Measurements from ENCODE around the gene RAB7A. TPM values are rescaled to one million over a fixed set of nuclear protein-coding genes. Genes with fewer than 3 reads are reported as not detected.
"Not testable (repeated sequence)": the region's sequence is repeated elsewhere in the genome, so short reads cannot be mapped to it uniquely, and the experiment has no call there.

Gene RAB7A
- total RNA-seq, 1 donor from 2014 or later: 26.7 TPM

- no peak for DNase-seq
These were observed 97.6 kb downstream of the RAB7A start for GRCh38 chr3:128823631-128824030.

- no peak for DNase-seq
These were observed 98.3 kb downstream of the RAB7A start for GRCh38 chr3:128824132-128824850.

GRCh38 chr3:128825117-128825725, 99.2 kb downstream of the RAB7A start:
- DNase-seq: no peak

- not testable (repeated sequence) for DNase-seq
These were observed 103.1 kb downstream of the RAB7A start for GRCh38 chr3:128829087-128829486.

GRCh38 chr3:128829925-128830625, 104.1 kb downstream of the RAB7A start:
- DNase-seq: not testable (repeated sequence)

GRCh38 chr3:128830762-128831161, 104.8 kb downstream of the RAB7A start:
- DNase-seq: not testable (repeated sequence)

- DNase-seq: not testable (repeated sequence)
These were observed 107.0 kb downstream of the RAB7A start for GRCh38 chr3:128832979-128833378.

- no peak for DNase-seq
These were observed 109.1 kb downstream of the RAB7A start for GRCh38 chr3:128835096-128835495.

GRCh38 chr3:128841926-128842920, 116.2 kb downstream of the RAB7A start:
- DNase-seq: no peak

- DNase-seq: no peak
These were observed 118.5 kb downstream of the RAB7A start for GRCh38 chr3:128844502-128844901.

- no peak for DNase-seq
These were observed 119.3 kb downstream of the RAB7A start for GRCh38 chr3:128845119-128845777.

- DNase-seq: peak; percentile 73
These were observed 119.9 kb downstream of the RAB7A start for GRCh38 chr3:128845778-128846485.

- DNase-seq: no peak
These were observed 120.5 kb downstream of the RAB7A start for GRCh38 chr3:128846486-128846891.

- DNase-seq: no peak
These were observed 121.8 kb downstream of the RAB7A start for GRCh38 chr3:128847666-128848370.

GRCh38 chr3:128848936-128849335, 123.0 kb downstream of the RAB7A start:
- no peak for DNase-seq

- no peak for DNase-seq
These were observed 124.0 kb downstream of the RAB7A start for GRCh38 chr3:128849911-128850455.

GRCh38 chr3:128850544-128850943, 124.6 kb downstream of the RAB7A start:
- no peak for DNase-seq

- DNase-seq: no peak
These were observed 125.6 kb downstream of the RAB7A start for GRCh38 chr3:128851601-128852000.

GRCh38 chr3:128853826-128854225, 127.8 kb downstream of the RAB7A start:
- no peak for DNase-seq

GRCh38 chr3:128854475-128854874, 128.5 kb downstream of the RAB7A start:
- DNase-seq: no peak

All from occipital lobe (tissue), 2 donors.